Islet of Langerhans (tissue), 1 donor: Measurements from ENCODE around the gene NR2C2AP.

ENCODE experiments used
- FAIRE-seq: peaks from one replicate; lab custom pipeline; 2011; peaks lifted over from hg19 to GRCh38; lab: Jason Lieb, UNC

NR2C2AP gene

GRCh38 chr19:19214892-19215291 is 11.7 kb upstream of the NR2C2AP start:
- no peak for FAIRE-seq

- FAIRE-seq, result no peak
Measured at GRCh38 chr19:19214159-19214490, 10.9 kb upstream of the NR2C2AP start.

GRCh38 chr19:19213426-19214158 is 10.4 kb upstream of the NR2C2AP start:
- no peak for FAIRE-seq

GRCh38 chr19:19212916-19213315 is 9.7 kb upstream of the NR2C2AP start:
- FAIRE-seq, result no peak

- no peak for FAIRE-seq
Measured at GRCh38 chr19:19211499-19212420, 8.5 kb upstream of the NR2C2AP start, which contains the start of gene NCAN. TSS of gene NCAN (plus strand) at chr19:19211958. CDS start at chr19:19216954, 4,996 bp downstream.

GRCh38 chr19:19209372-19209771 is 6.2 kb upstream of the NR2C2AP start:
- no peak for FAIRE-seq

GRCh38 chr19:19207637-19208572 is 4.7 kb upstream of the NR2C2AP start:
- no peak for FAIRE-seq

- no peak for FAIRE-seq
Measured at GRCh38 chr19:19206938-19207337, 3.7 kb upstream of the NR2C2AP start.

GRCh38 chr19:19205416-19206410 is 2.5 kb upstream of the NR2C2AP start:
- no peak for FAIRE-seq

- no peak for FAIRE-seq
Measured at GRCh38 chr19:19204181-19204580, 967 bp upstream of the NR2C2AP start.

- FAIRE-seq, result no peak
Measured at GRCh38 chr19:19202707-19203011, 555 bp downstream of the NR2C2AP start.

- no peak for FAIRE-seq
Measured at GRCh38 chr19:19201697-19202630, 1.2 kb downstream of the NR2C2AP start.

- no peak for FAIRE-seq
Measured at GRCh38 chr19:19193926-19194325, 9.3 kb downstream of the NR2C2AP start.

GRCh38 chr19:19192910-19193423 is 10.2 kb downstream of the NR2C2AP start:
- FAIRE-seq, result no peak

- peak; percentile 84 for FAIRE-seq
Measured at GRCh38 chr19:19192078-19192882, 10.9 kb downstream of the NR2C2AP start, which contains the start of the genes BORCS8 and RFXANK. TSS of gene BORCS8 (minus strand) at chr19:19192152. CDS start at chr19:19192117, 35 bp downstream. TSS of gene RFXANK (plus strand) at chr19:19192258. CDS start at chr19:19193947, 1,689 bp downstream.

GRCh38 chr19:19191768-19192077 is 11.5 kb downstream of the NR2C2AP start:
- no peak for FAIRE-seq

- no peak for FAIRE-seq
Measured at GRCh38 chr19:19186742-19187141, 16.5 kb downstream of the NR2C2AP start.

- no peak for FAIRE-seq
Measured at GRCh38 chr19:19185853-19186740, 17.1 kb downstream of the NR2C2AP start.
